Retina (tissue), 1 donor: ENCODE measurements around the gene FXYD5.
"Not testable (repeated sequence)": the region's sequence is repeated elsewhere in the genome, so short reads cannot be mapped to it uniquely, and the experiment has no call there.

ENCODE experiments used
- DNase-seq: peaks from one replicate; pipeline ENCODE4 v3.0.0-alpha.2; 2016

The FXYD5 gene

GRCh38 chr19:35120492-35120891 lies 34.0 kb upstream of the FXYD5 start:
- DNase-seq, result no peak

DNA sequence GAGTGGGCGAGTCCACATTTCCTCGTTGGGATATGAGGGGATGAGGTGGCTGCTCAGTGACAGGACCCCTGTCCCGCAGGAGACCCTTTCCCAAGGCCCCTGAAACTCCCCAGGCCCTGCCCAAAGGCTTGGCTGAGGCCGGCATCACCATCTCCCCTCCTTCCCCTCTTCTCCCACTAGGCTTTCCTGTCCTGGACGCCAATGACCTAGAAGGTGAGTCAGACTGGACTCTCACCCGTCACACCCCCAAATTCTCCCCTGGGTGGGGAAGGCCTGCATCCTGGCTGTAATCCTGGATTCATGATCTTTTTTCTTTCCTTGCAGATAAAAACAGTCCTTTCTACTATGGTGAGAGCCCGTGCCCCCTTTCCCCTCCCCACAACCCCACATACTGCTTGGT lies 33.6 kb upstream of the FXYD5 start:
- no peak for DNase-seq

GRCh38 chr19:35122687-35123551 lies 31.6 kb upstream of the FXYD5 start:
- no peak for DNase-seq

DNA sequence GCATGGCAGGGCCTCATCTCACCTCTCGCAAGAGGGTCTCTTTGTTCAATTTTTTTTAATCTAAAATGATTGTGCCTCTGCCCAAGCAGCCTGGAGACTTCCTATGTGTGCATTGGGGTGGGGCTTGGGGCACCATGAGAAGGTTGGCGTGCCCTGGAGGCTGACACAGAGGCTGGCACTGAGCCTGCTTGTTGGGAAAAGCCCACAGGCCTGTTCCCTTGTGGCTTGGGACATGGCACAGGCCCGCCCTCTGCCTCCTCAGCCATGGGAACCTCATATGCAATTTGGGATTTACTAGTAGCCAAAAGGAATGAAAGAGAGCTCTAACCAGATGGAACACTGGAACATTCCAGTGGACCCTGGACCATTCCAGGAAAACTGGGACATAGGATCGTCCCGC lies 31.0 kb upstream of the FXYD5 start:
- DNase-seq, result no peak

GRCh38 chr19:35124098-35125060 lies 30.2 kb upstream of the FXYD5 start:
- DNase-seq, result peak; percentile 92

DNA sequence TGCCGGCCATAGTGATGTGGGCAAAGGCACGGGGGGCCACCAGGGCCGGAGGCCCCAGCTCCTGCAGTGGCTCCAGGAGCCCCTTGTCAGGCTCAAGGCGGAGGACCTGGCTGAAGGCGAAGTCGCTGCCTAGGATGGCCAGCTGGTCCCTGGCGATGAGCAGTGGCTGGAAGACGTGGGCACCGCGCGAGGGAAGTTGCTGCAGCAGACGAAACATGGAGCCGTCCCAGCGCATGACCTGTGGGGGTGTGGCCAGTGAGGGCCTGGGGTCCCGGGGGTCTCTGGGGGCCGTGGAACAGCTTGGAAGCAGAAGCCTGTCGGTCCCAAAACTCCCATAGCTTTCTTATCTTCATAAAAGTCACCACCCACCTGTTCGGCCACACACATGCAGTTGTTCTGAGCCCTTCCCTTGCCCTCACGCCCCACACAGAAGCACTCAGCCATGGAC lies 29.2 kb upstream of the FXYD5 start:
- no peak for DNase-seq

DNA sequence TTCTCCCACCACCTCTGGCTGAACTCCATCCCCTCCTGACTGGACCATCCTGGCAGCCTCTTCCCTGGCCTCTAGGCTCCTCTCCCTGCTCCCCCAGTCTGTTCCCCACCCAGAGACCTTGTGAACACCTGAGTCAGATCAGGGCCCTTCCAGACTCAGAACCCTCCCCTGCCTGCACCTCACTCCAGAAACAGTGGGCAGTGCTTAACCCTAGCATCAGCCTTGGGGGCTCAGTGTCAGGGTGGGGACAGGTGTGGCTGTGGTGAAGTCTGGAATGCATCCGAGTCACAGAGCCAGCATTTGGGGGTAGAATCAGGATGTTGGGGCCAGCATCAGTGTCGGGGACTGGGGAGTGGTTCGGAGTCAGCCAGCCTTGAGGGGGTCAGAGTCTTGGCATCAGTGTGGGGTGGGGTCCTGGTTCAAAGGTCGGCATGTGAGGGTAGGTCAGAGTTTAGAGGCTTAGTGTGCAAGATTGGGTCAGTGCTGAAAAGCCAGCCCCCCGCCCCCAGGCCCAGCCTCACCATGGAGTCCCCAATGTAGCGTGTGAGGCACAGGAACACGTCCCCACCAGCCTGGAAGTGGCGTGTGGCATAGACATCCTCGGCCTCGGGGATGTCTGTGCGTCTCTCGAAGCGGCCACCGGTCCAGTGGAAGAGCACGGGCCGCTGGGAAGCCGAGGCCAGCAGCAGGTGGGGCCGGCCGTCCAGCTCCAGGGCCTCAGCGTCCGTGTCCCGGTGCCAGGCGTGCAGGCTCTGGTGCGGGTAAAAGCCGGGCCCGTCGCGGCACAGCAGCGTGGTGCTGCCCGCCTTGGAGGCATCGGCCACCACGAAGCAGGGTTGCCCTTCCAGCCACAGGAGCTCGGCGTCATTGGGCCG lies 28.5 kb upstream of the FXYD5 start:
- no peak for DNase-seq

GRCh38 chr19:35126624-35126959 lies 27.9 kb upstream of the FXYD5 start:
- DNase-seq, result no peak

GRCh38 chr19:35127871-35128270 lies 26.7 kb upstream of the FXYD5 start:
- DNase-seq, result no peak

DNA sequence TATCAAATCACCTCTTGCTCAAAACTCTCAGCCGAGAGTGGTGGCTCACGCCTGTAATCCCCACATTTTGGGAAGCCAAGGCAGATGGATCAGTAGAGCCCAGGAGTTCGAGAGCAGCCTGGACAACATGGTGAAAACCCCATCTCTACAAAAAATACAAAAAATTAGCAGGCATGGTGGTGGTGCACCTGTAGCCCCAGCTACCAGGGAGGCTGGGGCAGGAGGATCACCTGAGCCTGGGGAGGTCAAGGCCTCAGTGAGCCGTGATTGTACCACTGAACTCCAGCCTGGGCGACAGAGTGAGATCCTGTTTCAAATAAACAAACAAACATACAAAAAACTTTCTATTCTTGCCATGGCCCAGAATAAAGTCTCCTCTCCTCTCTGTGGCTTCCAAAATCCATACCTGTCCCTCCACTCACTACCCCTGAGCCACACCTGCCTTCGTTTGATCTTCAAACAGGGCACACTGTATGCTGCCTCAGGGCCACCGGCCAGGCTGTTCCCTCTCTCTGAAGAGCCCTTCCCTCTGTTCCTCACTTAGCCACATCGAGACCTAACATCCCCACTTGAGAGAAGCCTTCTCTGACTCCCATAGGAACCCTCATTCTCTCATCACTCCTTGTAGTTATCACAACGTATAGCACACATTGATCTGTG lies 26.0 kb upstream of the FXYD5 start:
- no peak for DNase-seq

- not testable (repeated sequence) for DNase-seq
Observed at GRCh38 chr19:35129724-35130274, 24.7 kb upstream of the FXYD5 start.

GRCh38 chr19:35130761-35131720 lies 23.5 kb upstream of the FXYD5 start:
- no peak for DNase-seq

DNA sequence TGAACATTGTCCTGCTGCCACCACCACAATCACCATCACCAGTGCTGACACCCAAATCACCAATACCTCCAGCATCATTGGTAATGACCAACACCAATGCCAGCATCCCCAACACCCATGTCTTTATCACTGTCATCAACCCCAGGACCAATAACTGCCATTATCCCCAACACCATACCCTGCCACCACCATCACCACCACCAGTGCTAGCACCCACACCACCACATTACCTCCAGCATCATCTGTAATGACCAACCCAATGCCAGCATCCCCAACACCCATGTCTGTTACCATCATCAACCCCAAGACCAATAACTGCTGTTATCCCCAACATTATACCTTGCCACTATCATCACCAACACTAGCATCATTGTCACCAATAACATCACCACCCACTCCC lies 22.3 kb upstream of the FXYD5 start:
- DNase-seq, result no peak

DNA sequence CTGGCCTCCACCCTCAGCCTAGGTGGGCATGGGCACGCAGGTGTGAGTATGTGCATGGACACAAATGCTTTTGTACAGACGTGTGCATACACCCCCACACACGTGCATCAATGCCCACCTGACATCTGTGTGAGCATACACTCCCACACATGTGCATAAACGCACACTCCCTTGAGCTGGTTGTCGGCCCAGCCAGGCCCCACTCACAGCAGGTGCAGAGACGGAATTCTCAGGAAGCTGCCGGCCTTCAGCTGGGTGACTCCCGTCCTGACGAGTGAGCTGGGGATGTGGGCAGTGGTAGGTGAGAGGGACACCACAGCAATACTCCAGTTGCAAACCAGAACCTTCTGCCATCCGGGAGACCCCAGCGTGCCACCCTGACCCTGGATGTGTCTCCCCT lies 20.7 kb upstream of the FXYD5 start:
- DNase-seq, result no peak

DNA sequence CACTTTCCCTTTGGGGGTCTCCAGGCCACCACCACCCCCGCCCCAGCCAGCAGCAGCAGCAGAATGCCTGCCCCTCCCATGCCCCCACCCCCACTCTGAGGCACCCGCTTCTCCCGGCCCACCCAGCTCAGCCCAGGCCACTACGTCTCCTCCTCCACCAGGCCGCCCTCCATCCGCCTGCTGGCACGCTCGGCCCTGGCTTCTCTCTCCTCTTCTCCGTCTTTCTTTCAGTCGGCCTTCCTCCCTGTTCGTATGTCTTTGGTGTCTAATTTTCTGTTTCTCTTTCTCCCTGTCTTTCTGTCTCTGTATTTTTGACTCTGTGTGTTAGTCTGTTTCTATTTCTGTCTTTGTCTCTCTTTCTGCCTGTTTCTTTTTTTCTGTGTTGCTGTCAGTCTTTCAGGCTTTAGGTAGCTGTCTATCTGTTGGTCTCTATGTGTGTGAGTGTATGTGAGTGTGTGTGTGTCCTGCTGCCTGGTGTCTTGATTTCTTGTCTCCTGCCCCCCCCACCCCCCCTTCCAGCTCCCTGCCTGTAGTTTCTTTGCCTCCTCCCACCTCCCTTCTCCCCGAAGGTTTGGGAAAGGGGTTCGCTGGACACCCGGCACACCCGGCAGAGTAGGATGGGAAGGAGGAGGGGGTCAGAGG lies 19.8 kb upstream of the FXYD5 start, which contains the start of gene LGI4:
LGI4 (minus strand) TSS at position 459 of the 642 bp plus-strand sequence; CDS start at position 80, 379 bp downstream.
- no peak for DNase-seq

- DNase-seq, result peak; percentile 97
Observed at GRCh38 chr19:35135389-35135909, 19.1 kb upstream of the FXYD5 start.

DNA sequence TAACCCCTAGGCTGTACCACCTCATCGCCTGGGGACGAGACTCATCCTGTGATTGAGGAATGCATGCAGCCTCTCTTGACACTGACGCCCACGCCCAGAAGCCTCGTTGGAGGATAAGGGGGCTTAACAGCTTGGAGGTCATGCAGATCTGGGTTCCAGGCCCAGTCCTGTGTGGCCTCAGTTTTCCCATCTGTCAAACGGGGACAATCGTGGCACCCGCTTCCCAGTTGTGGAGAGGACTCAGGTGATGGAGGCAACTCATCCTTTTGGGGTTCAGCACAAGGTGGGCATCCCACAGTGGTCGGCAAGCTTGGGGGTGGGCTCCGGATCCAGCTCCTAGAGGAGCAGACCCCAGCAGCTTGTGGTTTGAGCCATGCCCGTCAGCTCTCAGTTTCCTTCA lies 18.3 kb upstream of the FXYD5 start:
- DNase-seq, result no peak

GRCh38 chr19:35136977-35137702 lies 17.4 kb upstream of the FXYD5 start:
- no peak for DNase-seq

DNA sequence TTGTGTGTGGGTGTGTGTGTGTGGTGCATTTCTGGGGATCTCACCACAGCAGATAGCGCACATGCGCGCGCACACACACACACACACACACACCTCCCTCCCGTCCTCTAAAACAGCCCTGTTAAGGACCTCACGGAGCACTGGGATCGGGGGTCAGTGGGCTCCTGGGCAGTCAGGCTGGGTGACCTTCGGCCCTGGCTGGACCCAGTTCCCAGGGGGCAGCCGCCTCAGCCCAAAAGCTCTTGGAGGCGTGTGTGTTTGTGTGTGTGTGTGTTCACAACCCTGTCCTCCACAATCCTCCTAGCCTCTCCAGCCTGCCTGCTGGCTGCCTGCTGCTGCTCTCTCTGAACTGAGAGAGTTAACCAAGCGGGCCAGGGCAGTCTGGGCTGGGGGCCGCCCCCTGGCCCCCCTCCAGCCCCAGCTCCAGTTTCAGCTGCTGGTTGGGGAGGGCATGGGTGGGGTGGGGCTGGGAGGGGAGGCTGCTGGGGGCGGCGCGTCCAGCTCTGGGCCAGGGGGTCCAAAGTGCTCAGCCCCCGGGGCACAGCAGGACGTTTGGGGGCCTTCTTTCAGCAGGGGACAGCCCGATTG lies 16.1 kb upstream of the FXYD5 start, which contains the start of gene FXYD1:
FXYD1 (plus strand) TSS at position 520 of the 588 bp plus-strand sequence. CDS start 1,256 bp downstream, outside the sequence.
- peak; percentile 58 for DNase-seq
